HG02623 (cell line): ENCODE measurements around the gene NUP214.
"Not testable (repeated sequence)": the region's sequence is repeated elsewhere in the genome, so short reads cannot be mapped to it uniquely, and the experiment has no call there.

Source experiments
- ATAC-seq: cut with Tn5 transposase; IDR thresholded peaks from one replicate; pipeline ENCODE4 v1.9.1; 2021; ENCODE audit warnings: moderate library complexity; ENCODE audit not compliant: unreplicated experiment

Gene NUP214

DNA sequence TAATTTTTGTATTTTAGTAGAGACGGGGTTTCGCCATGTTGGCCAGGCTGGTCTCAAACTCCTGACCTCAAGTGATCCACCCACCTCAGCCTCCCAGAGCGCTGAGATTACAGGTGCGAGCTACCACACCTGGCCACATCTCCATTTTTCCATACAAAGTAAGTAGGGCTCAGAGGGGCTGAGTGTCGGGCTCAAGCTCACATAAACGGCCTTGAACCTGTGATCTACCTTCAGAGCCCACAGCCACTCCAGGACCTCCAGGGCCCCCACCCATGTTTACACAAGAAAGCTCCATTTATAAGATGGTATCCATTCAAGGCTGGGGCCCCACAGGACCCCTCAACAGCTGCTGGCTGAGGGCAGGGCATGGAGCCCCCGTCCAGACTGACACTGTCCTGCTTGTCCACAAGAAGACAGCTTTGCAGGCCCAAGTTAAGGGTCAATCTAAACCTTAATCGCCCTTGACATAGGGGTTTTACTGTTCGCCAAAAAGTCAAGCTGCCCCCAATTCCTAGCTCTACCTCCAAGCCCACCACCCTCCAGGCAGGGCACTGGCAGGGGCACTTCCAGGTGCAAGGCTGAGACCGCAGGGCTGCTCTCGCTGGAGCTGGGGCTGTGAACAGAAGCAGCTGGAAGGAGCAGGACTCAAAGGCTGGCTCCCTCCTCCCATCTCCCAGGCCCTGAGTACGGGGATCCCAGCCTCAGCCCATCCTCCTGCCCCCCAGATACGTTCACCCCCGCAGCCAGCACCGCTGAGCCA lies 132.1 kb downstream of the NUP214 start:
- ATAC-seq: no peak

DNA sequence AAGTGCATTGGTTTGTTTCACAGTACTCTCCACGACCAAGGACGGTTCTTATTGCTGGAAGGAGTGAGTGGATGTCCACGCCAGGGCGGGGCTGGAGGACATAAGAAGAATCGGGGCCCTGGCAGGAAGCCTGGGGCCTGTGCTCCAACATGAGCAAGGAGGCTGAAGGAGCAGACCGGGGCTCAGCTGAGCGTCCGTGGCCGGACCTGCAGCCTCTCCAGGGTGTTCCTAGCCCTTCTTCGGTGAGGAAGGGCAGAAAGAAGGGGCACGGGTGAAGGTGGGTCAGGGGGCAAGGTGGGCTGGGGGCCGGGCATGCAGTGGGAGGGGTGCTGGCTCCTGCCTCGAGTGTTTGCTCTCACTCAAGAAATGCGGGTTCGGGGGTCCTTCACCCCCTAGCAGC lies 132.8 kb downstream of the NUP214 start:
- ATAC-seq: no peak

DNA sequence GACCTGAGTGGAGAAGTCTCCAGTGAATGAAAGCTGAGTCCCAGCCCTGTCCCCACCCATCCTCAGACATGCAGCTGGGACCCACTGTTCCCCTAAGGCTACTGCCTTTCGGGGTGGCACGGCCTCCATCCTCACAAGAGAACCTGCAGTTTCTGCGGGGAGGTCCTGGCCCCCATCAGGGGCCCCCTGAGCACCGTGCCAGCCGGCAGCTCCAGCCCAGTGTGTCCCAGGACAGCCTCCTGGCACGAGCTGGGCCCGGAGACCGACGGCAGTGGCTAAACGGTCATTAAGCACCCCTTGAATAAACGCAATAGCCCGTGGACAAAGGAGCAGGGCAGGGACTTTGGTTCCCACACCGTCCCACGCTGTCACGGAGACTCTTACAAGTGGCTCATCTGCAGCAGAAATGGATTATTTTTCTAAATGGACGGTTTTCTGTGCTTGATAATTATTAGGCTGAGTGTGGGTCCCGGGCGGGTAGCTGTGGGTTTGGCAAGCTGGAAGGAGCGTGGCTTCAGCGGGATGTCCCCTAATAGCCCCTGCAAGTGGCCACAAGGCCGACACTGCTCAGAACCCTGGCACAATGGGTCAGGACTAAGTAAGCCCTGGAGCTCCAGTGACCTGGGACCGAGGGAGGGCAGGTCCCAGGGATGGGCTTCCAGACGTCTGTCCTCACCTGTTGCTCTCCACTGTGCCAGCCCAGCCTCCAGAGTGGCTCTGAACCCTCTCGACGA lies 133.5 kb downstream of the NUP214 start:
- no peak for ATAC-seq

DNA sequence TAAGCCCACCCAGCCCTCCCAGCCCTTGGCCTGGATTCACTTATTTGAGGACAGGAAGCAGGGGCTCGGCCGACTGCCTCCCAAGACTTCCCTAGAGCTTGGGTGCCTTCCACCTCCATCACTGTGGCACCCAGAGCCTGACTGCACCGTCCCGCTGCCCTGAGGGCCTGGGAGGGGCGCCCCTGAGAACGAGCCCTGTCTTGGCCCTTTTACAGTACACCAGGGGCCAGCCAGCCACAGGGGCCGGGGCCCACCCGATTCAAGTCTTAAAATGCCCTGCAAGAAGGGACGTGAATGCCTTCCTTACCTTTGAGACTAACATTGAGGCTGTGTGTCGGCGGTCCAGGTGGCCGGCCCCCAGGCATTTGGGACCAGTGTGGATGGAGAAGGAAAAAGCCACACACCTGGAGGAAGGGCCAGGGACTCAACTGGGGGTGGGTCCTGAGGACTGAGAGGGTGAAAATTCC lies 134.1 kb downstream of the NUP214 start:
- no peak for ATAC-seq

DNA sequence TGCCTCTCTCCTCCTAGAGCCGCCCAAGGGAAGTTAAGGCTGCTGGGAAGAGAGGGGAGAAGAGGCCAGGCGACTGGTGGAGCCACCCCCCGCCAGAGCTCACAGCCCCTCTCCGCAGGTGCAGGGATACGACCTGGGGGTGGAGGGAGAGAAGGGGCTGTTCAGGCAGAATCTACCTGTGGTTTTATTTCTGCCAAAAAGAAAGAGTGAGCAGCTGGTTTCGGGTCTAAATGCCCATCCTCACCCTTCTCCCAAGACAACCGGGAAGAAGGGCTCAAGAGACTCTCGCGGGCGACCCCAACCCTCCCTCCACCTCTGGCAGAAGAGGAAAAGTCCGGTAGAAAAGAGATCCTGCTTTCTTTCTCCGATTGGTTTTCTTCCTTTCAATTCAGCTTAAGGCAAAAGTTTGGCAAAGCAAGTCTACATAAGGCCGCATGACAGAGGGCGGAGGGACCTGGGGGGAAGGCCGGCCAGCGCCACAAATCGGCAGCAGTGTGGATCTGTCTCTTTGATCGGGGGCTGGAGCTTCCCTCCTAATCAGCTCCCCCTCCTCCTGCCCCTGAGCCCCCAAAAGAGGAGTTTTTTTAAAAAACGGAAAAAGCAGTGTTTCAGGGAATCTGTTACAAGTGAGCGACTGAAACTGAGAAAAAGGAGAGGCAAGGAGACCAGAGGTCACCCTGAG lies 134.7 kb downstream of the NUP214 start:
- no peak for ATAC-seq

DNA sequence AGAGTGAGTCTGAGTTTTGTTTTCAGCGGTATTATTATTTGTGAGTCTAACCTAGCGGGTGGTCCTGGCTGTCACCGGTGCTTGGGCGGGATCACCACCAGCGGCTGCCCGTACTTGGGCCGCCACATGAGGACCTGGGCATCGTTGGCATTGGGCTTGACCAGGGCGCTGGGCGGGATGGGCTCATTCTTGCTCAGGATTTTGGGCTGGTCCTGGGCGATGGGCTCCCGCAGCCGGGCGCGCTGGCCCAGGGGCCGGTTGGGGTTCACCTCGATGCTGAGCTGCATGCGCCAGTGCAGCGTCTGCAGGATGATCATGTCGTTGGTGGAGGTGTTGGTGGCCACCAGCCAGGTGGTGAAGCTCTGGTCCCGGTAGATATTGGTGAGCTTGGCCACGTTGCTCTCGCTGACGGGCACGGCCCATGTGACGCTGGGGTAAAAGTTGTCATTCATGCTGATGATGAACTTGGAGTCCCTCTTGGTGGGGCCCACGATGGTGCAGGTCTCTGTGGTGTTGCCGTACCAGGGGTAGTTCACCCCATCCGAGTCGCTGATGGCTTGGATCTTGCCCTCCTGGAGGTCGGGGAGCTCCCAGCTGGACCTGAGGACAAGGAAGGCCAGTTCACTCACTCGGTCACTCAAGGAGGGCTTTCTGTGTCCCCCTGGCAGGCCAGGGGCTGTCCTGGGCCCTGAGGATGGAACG lies 135.5 kb downstream of the NUP214 start:
- ATAC-seq: no peak

DNA sequence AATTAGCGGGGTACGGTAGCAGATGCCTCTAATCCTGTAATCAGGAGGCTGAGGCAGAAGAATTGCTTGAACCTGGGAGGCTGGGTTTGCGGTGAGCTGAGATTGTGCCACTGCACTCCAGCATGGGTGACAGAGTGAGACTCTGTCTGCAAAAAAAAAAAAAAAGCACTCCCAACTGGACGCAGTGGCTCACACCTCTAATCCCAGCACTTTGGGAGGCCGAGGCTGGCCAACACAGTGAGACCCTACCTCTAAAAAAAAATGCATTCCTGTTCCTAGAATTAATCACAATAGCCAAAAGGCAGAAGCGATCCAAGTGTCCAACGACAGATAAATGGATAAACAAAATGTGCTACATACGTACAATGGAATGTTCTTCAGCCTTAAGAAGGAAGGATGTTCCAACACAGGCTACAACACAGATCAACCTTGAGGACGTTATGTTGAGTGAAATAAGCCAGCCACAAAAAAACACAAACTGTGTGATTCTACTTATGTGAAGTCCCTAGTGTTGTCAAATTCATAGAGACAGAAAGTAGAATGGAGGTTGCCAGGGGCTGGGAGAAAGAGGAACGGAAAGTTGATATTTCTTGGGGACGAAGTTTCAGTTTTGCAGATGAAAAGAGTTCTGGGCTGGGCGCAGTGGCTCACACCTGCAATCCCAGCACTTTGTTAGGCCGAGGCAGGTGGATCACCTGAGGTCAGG lies 137.1 kb downstream of the NUP214 start:
- ATAC-seq: peak; percentile 52

DNA sequence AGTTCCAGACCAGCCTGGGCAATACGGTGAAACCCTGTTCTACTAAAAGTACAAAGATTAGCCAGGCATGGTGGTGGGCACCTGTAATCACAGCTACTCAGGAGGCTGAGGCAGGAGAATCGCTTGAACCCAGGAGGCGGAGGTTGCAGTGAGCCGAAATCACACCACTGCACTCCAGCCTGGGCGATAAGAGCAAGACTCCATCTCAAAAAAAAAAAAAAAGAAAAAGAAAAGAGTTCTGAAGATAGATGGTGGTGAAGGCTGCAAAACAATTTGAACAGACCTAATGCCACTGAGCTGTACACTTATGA lies 137.6 kb downstream of the NUP214 start:
- not testable (repeated sequence) for ATAC-seq

DNA sequence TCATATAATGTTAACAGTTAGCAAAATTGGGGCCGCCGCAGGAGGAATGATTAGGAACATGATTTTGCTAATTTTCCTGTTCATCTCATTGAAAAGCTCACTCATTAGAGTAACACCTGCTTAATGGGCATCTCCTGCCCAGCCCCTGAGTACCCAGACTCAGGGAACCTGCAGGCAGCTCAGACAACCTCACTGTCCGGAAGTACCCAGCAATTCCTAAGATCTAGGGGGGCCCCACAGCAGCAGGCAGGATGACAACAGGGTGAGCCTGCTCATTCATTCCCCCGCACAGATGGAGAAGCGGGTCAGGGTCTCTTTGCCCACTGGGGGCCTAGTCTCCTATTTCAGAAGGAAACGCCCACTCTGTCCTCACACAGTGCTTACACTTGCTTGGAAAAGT lies 138.3 kb downstream of the NUP214 start:
- ATAC-seq: no peak

DNA sequence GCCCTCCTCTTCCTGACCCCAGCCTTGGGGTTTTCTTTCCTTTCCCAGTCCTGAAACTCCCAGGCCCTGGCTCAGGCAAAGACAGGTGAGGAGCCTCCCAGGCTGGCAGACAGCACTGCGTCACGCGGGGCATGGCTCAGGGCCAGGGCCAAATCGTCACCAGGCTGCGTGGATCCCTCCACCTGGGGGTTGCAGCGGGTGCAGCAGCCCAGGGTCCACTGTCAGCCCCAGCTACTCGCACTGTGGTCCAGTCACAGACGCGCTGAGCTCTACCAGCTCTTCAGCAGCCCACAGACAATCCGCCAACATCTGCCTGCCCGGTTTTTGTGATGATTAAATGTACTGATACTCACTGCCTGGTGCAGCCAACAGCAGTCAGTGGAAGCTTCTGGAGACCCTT lies 138.8 kb downstream of the NUP214 start:
- ATAC-seq: no peak

DNA sequence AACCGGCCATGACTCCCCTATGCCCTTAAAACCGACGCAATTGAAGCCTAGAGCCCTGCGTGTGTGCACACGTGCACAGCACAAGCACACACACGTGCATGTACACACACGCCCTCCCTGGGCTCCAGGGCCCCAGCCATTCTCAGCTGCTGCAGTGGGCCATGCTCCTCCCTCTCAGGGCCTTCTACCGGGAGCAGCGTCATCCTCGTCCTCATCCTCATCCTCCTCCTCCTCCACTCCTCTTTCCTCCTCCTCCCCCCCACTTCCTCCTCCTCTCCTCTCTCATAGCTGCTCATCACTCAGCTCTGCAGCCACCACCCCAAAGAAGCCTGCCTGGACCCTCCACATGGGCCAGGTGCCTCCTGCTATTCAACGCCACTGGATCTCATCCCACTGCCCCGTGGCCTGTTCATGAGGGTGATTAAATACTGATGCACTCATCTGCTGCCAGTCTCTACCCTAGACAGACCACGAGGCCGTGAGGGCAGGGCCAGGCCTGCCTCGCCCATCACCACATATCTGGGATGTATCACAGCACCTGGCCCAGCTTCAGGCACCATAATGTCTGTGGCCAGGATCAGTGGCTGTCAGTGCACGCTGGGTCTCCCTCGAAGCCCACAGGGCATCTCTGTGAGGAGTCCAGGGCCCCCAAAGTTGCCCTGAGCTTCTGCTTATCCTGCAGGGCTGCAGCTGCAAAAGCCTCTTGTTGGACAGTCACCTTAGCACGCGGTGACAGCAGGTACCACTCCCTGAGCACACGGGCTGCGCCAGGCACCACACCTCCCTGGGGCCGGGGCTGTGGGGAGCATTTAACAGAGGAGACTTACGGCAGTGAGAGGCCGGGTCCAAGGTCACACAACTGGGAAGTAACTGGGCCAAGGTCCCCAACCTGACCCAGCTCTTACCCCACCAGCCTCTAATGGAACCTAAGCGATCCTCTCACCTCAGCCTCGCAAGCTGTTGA lies 141.2 kb downstream of the NUP214 start:
- ATAC-seq: no peak

DNA sequence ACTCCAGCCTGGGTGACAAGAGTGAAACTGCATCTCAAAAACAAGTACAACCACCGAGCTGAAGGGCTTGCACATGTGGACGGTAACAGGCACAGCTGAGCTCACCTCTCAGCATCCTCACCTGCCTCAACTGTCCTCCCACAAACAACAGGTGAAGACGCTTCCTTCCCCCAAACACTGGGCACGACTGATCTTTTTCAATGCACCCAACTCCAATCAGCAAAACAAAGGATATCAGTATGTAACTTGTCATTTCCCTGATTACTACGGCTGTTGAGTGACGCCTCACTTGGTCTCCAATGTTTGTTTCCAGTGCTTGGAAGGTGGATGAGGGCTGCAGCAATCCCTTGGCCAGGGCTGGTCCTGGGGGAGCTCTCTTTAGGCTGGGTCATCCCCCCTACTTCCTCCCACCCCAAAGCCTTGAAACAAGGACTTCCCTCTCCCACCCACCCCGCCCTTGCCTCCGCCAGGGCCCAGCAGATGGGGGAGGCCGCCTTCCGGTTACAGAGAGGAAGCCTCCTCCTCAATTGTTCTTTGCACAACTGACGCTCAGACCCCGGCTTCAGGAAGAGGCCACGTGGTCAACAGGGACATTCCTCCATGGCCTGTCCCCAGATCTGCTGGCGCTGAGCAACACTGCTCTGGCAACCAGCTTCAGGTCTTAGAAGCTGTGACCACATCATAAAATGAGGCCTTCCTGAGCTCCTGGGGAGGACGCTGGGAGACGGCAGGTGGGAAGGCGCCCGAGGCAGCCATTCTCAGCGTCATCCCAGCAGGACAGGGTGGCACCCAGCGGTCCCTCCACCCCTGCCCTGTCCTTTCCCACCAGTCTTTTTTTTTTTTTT lies 145.0 kb downstream of the NUP214 start:
- ATAC-seq: no peak

DNA sequence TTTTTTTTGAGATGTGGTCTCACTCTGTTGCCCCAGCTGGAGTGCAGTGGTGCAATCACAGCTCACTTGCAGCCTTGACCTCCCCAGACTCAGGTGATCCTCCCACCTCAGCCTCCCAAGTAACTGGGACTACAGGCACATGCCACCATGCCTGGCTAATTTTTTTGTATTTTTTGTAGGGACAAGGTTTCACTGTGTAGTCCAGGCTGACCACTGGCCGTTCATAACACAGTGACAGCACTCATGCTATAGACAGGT lies 145.6 kb downstream of the NUP214 start:
- ATAC-seq: not testable (repeated sequence)

DNA sequence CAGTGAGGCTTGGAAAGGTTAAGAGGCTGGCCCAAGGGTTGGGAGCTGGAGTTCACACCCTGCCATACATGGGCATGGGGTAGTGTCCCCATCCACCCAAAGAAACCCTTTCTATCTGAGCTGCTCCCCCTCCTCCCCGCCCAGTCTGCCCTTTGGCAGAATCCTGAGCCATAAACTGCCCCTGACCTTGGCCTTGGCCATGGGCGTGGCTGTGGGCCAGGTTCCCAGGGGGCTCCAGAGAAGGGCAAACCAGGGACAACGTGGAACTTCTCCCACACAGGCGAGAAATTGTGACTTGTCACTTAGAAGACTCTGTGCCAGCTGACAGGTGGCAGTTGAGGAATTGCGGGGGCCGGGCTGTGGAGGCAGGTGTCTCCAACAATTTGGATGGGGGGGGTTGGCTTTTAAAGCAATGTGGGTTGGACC lies 146.1 kb downstream of the NUP214 start:
- ATAC-seq: no peak

DNA sequence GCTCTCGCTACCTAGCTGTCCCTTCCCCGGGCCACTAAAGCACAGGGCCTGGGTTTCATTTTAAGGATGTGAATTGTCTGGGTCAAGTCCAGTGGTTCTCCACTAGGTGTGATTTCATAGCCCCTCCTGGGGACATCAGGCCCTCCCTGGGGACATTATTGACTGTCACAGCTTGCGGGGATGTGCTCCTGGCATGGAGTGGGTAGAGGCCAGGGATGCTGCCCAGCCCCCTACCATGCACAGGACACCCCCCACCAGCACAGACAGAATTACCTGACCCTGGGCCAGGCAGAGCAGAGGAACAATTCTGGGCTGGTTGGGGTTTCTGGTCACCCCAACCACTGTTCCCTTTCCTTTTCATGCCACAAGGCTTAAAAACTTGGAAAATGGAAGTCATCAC lies 146.8 kb downstream of the NUP214 start:
- ATAC-seq: no peak

DNA sequence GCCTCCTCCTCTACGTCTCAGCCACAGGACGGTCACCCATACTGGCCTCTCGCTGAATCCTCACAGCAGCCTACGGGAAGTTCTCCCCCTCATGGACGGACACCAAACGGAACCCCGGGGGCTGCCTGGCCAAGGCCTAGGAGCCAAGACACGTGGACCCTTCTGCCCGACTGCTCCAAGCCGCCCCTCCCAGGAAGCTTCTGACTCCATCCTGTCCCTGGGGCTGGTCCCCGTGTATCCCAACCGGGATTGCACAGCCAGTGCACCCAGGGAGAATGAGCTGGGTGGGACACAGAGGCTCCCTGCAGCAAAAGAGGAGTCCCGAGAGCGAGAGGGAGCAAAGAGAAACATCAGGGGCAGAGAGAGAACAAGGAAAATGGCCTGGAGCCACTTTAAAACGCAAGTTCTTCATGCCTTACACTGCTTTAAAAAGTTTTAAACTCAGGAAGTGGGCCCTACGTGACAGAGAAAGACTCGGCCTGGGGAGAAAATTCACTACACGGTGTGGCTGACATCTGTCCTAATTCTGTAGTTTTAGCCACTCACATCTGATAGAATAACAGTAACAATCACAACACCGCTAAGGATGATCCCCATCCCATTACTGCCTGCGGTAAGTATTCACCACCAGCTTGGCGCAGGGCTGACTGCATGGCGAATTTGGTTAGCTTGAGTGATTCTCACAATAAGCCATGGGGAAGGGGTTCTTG lies 147.9 kb downstream of the NUP214 start:
- no peak for ATAC-seq

DNA sequence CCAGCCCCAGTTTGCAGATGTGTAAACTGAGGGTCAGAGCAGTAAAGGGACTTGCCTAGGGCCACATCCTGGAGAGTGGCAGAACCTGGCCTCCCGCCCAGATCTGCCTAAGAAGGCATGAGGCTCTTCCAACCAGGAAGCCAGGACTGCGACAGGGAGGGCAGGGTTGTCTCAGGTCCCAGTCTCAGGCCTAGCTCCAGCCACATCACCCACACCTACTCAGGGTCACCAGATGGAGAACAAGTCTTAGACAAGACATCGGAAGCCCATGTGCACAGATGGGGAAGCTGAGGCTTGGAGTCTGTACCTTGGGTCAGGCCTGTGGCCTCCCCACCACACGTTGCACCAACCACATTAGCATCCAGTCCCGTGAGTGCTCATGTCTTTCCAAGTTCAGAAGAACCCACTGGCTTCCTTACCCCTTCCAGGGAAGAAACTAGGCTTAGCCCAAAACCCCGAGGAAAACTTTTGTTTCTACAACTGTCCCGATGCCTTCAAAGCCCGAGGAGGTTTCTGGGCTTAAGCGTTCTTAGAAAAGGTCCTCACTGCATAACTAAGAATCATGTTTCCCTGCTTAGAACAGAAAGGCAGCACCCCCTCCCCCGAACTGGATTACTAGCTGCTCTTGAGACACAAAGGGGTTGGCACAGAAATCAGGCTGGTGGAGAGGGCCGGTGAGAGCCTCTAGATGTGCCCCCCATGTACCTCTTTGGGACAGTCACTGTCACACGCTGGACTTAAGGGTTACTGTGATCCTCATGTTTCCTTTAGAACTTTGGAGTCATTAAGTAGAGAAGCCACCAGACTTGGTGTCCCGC lies 148.7 kb downstream of the NUP214 start:
- ATAC-seq: no peak
